Endometrial microvascular endothelial cells (primary cell): ENCODE data around the gene VTI1A. TPM values are rescaled to one million over a fixed set of nuclear protein-coding genes. Genes with fewer than 3 reads are reported as not detected.

Source experiments
- in situ Hi-C: cut with HindIII; loops from 2 replicates; pipeline ENCODE4 v1.10.0; 2017; ENCODE audit warnings: low sequenced_read_pairs, low pct_unique_long_range_greater_than_20kb; ENCODE audit errors: inconsistent ontology term
- total RNA-seq: library from RNA; depleted of rRNA; stranded (reverse); fragments of >200 nt; gene quantifications from one replicate; pipeline ENCODE4 v1.2.3, GENCODE V29; 2015; ENCODE audit errors: inconsistent ontology term

Gene VTI1A
- total RNA-seq, 1 donor from 2014 or later = 40.9 TPM

DNA sequence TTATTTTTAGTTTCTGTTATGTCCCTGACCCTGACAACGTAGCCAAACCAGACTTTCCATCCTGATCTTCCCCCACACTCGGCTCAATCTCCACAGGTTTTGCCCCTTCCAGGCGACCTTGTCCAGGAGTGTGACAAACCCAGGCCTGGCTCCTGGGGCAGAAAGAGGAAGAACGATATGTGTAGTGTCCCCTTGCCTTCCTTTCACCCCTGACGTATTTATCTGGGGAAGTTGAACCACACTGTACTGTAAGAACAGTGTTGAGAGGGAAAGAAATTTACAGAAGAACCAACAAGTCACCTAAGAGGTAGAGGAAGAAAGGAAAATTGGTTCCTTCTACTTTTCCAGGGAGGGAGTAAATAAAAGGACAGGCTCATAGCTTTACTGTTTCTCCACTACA lies 158.0 kb downstream of the VTI1A start:
- in situ Hi-C loops = no loop called here

DNA sequence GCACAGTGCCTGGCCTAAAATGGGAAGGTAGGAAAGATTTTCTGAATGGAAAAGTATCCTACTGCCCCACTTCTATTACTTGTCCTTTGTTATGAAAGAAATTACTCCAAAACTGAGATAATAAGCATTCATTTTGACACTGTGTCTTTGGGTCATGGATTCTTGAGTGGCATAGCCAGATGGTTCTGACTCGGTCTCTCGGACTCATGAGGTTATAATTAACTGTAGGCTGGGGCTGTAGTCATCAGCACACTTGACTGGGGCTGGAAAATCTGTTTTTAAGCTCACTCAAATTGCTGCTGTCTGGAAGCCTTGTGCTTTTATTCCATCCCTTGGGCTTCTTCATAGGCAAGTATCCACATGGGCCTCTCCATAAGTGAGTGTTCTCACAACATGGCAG lies 160.5 kb downstream of the VTI1A start:
- in situ Hi-C loops = no loop called here

DNA sequence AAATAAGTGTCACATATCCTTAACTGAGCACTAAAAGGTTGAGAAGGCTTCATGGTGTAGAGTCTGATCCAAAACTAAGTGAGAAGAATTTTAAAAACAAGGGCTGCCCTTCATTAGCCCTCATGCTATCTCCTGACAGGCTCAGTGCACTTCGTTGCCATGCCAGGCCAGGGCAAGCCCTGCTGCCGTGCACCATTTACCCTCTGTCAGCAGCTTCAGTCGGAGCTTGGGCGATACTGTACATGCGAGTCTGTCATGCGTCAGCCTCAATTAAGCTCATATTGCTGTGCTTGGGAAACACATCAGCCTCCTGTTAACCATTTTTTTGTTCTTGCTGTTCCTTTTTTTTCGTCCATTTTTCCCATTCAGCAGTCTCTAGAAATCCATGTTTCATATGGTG lies 166.6 kb downstream of the VTI1A start:
- in situ Hi-C loops = no loop called here

- in situ Hi-C loops = no loop called here
These were observed 167.1 kb downstream of the VTI1A start for GRCh38 chr10:112614072-112614471.

- in situ Hi-C loops = no loop called here
These were observed 167.6 kb downstream of the VTI1A start for GRCh38 chr10:112614586-112614985.

DNA sequence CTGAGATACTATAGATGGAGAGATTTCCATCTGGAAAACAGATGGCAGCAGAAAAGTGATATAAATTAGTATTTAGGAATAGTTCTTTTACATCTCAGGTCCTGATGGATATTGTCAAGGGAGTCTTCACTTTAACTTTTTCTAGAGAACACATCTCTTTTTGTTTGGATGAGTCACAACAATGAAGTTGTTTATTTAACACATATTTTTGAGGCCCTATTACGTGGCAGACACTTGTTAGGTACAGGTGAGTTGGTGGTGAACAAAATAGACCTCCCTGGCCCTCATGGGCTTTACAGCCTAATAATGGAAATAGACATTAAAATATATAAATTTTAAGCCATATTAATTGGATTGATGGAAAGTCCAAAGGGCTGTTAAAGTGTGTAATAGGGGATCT lies 168.3 kb downstream of the VTI1A start:
- in situ Hi-C loops = no loop called here

DNA sequence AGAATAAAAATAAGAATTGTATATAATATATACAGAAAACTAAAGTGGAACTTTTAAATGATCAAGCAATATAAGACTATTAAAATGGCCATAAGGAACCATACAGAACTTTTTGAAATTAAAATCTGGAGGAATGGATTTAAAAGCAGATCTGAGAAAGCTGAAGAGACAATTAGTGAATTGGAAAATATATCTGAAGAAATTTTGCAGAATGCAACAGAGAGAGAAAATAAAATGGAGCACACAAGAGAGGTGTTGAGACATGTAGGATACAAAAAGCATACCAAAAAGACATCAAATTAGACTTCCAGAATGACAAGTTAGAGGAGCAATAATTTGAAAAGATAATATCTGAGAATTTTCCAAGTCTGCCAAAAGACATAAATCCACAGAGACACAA lies 169.6 kb downstream of the VTI1A start:
- in situ Hi-C loops = no loop called here

- in situ Hi-C loops = no loop called here
These were observed 171.8 kb downstream of the VTI1A start for GRCh38 chr10:112618814-112619213.

GRCh38 chr10:112619556-112619955 lies 172.5 kb downstream of the VTI1A start:
- in situ Hi-C loops = no loop called here

DNA sequence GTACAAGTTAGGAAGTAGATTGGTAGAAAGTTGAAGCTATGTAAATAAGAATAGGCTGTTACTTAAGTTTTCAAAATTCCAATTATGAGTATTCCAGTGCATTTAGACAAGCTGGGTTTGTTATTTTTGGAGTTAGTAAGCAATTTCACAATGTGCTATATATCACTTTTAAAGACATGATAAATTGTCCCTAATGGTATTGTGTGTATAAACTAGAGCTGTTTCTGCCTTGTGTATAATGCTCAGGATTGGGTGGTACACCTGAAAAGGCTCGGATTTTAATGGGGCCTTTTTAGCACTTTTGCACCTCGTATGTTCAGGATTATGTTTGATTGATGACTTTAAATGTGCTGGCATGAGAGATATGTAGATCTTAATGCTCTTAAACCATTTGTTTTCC lies 175.8 kb downstream of the VTI1A start:
- in situ Hi-C loops = no loop called here

GRCh38 chr10:112624546-112625048 lies 177.6 kb downstream of the VTI1A start:
- in situ Hi-C loops = no loop called here

DNA sequence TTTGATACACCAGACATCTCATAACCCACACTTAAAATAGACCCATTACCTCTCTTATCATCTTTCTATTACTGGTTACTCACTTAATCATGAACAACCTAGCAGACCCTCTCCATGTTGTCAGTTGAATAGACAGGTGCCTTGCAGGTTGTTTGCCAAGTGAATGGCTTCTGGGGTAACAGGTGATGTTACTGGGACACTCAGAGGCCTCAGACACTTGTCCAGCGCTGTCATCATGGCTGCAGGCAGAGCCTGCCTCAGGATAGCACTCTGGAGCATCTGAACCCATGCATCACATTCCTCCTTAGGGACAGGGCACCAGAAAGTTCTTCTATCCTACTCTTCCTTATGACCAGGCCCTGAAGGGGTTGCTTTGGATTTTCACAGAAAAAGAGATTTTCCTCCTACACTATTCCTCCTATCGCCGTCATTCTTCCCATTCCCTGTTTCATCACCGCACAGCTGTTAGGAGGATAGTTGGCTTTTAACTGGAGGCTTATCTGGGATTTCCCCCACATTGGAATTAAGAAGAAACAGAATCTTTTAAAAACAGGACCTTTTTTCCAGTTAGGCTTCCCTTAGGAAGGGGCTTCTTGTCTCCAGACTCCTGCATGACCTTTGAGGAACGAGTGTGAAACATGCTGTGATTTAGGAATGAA lies 182.1 kb downstream of the VTI1A start:
- in situ Hi-C loops = no loop called here

GRCh38 chr10:112631501-112632400 lies 184.7 kb downstream of the VTI1A start:
- in situ Hi-C loops = no loop called here

DNA sequence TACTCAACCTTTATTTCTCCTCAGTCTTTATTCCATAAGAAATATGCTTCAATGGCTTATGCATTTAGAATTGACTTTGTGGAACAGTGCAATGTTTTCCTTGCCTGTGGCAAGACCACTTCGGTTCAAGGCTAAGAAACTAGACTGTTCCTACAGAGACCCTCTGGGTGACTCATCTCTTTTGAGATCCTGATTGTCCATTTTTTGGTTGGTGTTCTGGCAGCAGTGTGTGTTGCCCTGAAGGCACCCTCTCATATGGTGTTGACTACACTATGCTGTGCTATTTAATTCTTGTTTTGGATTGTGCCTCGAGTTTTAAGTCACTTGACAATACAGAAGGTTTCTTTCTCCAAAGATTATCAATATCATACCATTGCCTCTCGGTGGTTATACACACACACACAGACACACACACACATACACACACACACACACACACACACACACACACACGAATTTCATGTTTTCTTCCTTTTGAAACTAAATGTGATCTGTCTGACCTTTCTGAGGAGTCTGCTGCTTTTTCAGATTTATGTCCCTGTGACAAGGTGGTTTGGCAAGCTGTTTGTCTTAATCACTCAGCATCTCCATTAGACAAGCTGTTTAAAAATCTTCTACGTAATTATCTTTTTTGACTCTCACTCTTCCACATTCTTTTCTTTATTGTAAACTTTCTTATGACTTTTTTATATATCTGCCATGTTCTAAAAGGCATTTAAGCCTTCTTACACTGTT lies 187.2 kb downstream of the VTI1A start:
- in situ Hi-C loops = no loop called here

DNA sequence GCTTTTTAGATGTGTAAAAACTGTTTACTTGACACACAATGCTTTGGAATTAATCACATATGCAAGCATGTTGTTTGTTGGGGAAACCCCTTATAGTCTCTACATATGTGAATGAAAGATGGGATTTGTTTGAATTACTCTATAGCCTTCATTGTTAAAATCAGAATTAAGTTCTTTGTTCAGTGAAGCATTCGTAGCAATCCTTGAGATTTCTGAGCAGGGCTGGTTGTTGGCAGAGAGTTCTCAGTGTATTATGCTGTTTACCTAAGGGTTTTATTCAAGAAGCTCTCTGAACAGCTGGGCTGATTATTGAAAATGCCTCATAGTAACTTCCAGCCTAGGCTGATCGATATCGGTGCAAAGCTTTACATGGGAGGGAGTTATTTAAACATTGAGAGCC lies 190.9 kb downstream of the VTI1A start:
- in situ Hi-C loops = no loop called here

DNA sequence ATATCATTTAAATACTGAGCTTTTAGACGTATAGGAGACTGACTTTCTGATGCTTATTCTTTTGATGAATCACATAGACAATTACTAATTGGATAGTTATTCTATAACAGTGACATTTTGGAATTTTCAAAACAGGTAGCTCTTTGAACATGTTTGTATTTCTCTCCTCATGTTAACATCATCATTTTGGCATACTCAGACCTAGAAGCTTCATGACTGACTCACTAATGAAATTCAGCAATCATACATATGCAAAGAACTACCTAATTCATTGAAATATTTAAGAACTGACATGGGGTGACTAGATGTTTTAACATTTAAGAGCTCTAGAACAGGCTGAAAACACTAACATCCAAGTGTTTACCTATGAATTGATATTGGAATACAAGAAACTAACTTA lies 192.3 kb downstream of the VTI1A start:
- in situ Hi-C loops = no loop called here

DNA sequence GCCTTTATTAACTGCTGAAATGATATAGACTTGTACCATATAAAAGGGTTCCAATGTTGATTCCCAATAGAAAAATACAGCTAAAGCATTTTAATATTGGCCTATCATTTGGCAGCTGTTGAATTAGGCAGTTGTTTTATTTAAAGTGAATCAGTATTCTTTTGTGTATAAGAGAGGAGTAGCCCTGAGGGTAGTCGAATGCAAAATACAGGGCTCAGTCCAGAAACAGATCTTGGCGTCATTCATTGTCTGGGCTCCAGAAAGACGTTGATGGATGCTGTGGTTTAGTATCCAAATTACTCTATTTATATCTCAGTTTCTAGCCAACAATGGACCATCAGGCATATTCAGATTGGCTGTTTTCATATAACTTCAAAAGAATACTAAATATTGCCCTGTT lies 193.6 kb downstream of the VTI1A start:
- in situ Hi-C loops = no loop called here

DNA sequence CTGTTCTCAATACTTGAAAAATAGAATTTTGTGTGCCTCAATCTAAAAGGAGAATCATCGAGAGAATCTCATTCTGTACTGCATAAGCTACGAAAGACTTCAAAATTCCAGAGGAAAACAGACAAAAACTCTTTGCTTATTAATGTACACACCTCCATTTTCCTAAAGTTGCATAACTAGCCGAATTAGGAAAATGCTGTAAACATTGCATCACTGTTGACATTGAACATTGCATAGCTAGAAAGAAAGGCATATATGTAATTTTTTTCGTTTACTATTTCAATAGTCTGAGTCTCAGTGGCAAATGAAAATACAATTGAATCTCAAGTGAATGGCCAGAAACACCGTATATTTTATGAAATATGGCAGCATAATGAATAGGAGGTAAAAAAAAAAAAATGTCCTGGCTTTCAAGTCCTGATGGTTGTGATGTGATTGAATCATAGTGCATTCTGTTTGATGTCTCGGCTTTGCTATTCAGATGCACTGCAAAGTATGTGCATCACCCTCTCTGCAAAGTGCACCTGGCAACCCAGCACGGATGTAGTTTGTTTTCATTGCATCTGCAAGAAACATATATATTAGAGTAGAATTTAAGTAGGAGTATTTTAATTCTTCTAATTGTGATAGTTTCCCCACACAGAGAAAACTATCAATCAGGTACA lies 196.7 kb downstream of the VTI1A start:
- in situ Hi-C loops = no loop called here

DNA sequence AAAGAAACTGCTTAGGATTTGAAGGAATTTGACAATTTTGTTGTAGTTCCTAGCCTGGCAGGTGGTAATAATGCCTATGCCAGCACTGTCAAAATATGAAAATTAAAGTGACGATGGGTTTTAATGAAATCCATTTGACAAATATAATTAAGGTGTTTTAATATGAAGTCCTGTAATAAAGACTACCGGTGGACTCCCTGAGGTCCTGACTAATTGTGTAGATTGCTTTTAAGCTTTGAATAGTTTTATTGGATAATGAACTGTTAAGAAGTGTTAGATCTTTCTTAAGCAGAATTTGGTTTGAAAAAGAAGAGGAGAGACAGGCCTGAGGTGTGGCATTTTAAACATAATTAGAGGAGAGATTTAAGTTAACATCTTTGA lies 197.2 kb downstream of the VTI1A start:
- in situ Hi-C loops = no loop called here
